CD4-positive, alpha-beta T cell treated with Interleukin-6 at 100 ng/mL for 8 hours (primary cell): ENCODE results near the gene PTPN2.
"Not testable (repeated sequence)": the region's sequence is repeated elsewhere in the genome, so short reads cannot be mapped to it uniquely, and the experiment has no call there.

Experiments
- DNase-seq: peaks from one replicate; pipeline ENCODE4 v3.0.0-alpha.2; 2020; ENCODE audit warnings: mixed read lengths, low spot score

Gene PTPN2

DNA sequence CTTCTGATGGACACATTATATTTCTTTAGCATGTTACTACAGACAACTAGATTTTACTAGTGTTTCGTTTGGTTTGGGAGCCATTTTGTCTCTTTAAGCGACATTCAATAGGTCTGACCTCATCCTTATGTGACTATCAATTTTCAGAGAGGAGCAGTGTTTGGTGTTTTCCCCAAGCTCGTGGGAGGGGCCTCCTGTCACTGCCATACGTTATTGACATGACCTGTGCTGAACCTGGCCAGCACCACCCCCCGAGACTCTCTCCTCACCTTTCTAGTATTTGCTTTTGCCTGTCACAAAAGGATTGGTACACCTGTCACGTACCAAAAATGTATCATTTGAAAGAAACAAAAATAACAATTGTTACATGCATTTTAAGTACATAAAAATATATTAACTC, 111.9 kb downstream of the PTPN2 start:
- no peak for DNase-seq

- no peak for DNase-seq
These were observed 113.4 kb downstream of the PTPN2 start for GRCh38 chr18:12770469-12771219.

DNA sequence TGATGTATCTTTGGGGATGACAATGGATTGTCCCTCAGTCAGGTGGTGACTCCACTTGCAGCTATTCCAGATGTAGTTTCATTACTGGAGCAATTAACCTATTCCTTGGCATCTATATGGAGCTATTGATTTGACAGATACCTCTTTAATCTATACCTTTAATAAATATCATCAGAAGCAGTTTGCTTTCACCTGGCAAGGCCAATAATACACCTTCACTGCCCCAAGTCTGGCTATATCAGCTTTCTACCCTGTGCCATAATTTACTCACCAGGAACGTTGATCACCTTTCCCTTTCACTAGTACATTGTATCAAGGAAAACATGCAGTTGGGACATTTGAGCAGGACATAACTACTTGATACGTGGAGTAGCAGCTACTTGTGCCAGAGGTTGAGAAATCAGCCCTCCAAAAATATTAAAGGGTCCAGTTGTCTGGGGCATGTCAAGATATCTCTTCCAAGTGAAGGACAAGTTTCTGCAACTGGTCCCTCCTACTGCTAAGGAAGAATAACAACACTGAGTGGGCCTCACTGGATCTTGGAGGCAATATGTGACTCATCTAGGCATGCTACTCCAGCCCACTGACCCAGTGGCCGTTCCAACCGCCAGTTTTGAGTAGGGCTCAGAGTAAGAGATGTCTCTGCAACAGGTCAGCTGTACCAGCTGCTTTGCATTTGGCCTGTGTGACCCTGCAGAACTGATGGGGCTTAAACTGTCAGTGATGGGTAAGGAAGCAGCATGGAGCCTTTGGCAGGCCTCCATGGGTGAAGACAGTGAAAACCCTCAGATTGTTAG, 114.2 kb downstream of the PTPN2 start:
- DNase-seq, result no peak

DNA sequence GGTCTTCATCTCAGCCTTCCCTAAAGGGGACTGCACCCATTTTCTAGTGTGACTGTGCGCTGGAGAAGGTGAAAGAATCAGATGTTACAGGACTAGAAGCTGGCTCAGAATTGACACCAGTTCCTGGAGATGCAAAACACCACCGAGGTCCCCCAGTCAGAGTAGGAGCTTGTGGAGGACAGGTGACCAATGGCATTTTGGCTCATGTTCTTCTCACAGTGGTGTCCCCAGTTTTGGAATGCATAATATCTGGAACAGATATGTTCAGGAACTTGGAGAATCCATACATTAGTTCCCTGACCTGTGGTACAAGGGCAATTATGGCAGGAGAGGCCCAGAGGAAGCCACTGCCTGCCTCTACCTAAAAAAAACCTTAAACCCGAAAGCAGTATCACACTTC, 114.9 kb downstream of the PTPN2 start:
- DNase-seq, result no peak

DNA sequence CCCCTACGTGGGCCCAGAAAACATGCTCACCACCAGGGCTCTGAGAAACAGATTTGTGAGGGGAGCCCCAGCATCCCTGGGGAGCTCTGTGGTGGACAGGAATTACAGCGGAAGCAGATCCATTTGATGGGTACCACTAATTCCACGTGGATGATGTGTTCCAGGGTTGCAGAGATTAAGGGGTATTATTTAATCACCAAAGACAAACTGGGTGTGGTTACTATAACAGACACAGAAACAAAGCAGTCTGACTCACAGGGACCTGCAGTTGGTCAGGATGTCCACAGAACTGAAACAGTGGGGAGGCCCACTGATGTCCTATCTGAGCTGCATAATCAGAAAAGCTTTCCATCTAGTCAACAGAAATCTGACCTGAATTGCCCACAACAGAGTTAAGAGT, 115.4 kb downstream of the PTPN2 start:
- no peak for DNase-seq

DNA sequence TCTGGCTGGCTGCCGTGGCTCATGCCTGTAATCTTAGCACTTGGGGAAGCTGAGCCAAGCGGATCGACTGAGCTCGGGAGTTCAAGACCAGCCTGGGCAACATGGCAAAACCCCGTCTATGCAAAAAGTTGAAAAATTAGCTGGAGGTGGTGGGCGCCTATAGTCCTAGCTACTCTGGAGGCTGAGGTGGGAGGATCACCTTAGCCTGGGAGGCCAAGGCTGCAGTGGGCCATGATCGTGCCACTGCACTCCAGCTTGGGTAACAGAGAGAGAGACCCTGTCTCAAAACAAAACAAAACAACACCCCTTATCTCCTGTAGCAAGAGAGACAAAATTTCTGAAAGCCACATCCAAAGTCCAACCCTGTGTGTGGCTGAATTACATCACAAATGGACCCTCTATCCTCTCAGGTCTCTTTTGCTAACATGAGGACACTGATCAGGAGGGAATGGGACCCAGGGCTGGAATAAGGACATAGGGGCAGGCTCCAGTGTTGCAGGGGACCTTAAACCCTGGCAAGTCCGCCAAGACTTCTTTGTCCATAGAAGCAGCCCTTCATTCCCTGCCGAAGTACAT, 116.4 kb downstream of the PTPN2 start:
- DNase-seq, result no peak

DNA sequence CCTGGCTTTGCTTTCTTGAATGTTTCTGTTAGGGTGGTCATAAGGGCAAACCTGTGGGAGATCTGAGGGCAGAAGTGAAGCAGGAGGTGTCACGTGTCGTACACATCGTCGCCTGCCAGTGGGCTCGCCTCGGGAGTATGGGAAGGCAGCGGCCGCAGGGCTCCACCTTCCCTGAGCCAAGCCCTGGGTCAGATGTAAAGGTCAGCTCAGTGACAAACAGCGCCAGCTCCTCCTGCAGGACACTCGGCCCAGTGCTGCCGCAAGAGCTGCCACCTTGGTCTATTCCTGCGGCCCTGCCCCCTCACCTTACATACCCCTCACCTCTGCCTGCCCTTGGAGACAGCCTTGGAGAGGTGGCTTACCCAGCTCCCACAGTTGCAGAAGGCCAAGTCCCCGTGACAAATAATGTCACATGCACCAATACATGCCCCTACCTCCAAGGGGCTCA, 117.0 kb downstream of the PTPN2 start:
- no peak for DNase-seq

DNA sequence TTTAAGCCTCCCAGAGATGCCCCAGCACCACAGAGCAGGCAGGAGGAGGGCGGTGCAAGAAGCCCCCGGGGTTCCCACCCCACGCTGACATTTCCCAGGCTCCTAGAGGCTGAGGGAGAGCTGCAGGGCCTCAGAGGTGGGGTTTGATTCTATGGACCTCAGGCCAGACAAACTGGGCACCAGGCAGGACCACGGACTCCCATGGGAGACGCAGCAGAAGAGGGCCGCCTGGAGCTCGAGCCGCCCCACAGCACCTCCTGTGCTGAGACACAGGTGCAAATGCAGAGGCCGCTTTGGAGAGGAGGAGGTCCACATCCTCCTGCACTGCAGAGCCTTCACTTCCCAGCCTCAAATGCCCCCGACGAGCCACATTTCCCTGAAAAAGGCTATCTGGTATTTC, 118.5 kb downstream of the PTPN2 start:
- DNase-seq, result no peak

GRCh38 chr18:12765126-12765525, 118.9 kb downstream of the PTPN2 start:
- DNase-seq, result no peak

GRCh38 chr18:12758566-12758965, 125.5 kb downstream of the PTPN2 start:
- DNase-seq, result not testable (repeated sequence)

DNA sequence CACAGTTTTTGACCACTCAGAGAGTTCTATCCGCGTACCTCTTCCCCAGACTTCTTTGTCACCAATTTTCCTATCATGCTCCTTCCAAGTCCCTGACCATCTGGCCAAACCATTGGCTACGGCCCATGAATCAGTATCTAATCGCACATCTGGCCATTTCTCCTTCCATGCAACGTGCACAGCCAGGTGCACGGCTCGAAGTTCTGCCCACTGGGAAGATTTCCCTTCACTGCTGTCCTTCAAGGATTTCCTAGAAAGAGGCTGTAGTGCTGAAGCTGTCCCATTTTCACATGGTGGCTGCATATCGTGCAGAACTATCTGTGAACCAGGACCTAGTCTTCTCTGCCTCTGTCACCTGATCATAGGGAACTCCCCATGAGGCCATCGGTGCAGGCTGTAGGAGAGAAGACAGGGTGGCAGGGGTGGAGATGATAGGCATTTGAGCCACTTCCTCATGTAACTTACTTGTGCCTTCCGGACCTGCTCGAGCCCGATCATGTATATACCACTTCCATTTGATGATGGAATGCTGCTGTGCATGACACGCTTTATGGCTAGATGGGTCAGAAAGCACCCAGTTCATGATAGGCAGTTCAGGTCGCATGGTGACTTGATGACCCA, 127.3 kb downstream of the PTPN2 start:
- DNase-seq, result not testable (repeated sequence)

DNA sequence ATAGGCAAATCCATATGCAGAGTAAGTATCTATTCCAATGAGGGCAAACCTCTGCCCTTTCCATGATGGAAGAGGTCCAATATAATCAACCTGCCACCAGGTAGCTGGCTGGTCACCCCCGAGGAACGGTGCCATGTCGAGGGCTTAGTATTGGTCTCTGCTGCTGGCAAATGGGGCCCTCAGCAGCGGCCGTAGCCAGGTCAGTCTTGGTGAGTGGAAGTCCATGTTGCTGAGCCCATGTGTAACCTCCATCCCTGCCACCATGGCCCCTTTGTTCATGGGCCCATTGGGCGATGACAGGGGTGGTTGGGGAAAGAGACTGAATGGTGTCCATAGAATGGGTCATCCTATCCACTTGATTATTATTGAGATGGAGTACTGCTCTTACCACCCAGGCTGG, 128.4 kb downstream of the PTPN2 start:
- DNase-seq, result not testable (repeated sequence)

- DNase-seq, result no peak
These were observed 129.5 kb downstream of the PTPN2 start for GRCh38 chr18:12754511-12754910.

DNA sequence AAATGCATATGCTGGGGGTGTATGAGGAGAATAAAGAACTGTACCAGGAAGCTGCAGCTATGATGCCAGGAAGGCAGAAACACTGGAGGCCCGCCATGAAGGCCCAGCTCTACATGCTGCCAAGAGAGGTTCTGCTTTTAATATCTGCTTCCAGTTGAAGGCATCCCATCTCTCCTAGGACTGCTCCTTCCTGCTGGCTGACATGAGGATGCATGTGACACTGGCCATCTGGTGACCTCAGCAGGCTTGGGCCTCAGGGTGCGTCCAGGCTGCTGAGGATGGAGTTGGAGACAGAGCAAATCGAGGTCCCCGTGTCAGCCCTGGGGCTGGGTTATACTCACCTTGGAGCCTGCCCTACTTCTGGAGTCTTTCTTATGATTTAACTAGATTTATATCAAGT, 132.1 kb downstream of the PTPN2 start:
- no peak for DNase-seq

DNA sequence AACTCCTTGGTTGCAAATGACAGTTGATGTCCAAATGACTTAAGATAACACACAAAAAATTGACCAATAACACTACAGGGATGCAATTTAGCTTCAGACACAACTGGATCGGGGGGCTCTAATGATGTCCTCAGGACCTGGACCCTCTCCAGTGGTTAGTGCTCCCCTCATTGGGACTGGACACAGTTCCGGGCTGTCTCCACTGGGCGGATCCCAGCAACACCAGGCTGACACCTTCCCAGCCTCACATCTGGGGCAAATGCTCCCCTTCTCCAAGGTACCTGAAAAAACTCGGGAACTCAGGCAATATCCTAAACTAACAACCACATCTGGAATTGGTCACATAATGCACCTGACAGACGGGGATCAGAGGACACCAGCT, 132.5 kb downstream of the PTPN2 start:
- DNase-seq, result no peak

DNA sequence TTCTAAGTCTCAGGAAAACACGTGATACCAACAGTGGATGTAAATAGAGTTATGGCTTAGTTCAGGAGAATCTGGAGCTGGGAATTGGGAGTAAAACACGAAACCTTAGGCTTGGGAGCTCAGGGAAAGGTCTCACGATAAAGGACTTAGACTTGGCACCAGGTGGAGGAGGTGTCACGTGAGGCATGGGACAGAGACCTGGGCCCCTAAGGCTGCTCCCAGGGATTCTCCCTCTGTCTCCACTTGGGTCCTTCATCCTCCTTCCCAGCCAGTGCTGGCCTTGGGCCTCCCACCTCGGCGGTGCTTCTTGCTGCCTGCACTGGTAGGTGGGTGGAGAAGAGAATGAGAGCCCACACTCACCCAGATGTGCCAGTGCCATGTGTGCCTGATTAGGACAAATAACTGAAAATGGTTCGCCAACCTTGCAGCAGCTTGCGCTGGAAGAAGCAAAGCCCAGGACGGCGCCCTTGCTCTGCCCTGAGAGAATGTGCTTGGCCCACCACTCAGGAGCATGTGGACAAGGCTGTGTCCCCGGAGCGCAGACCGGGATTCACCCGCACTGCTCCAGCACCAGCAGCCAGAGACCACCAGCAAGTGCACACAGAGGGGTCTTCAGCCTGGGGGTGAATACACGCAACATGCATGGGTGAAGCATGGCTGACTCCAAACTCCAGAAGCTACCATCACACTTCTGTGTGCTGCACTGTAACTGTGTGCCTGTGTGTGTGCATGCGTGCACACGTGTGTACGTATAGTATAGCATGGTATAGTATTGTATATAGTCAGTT, 133.1 kb downstream of the PTPN2 start:
- no peak for DNase-seq

- DNase-seq, result peak; percentile 14
These were observed 133.8 kb downstream of the PTPN2 start for GRCh38 chr18:12750076-12750714.

GRCh38 chr18:12749121-12749520, 134.9 kb downstream of the PTPN2 start:
- no peak for DNase-seq

GRCh38 chr18:12748671-12749070, 135.4 kb downstream of the PTPN2 start:
- no peak for DNase-seq

DNA sequence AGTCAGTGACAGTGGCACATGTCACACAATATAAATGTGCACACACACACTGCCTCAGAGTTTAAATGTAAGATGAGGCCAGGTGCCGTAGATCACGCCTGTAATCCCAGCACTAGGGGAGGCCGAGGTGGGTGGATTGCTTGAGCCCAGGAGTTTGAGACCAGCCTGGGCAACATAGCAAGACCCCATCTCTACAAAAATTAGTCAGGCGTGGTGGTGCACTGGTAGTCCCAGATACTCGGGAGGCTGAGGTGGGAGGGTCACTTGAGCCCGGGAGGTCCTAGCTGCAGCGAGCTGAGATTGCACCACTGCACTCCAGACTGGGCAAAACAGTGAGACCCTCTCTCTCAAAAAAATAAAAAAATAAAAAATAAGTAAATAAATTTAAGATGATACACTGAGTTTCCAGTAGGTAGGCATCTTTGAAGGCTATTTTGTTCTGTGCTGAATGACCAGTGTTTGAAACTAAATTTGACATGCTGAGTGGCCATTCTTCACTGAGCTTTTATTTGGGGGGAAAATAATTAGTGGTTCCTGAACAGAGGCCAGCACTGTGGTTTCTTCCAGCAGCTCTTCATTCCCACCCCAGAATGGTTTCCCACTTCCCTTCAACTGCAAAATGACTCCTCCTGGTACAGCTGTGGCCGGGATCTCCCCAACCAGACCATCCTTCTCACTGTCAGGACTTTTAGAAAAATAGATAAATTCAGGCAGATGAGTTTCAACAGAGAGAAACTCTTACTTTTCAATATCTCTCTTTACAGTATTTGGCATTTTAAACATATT, 136.3 kb downstream of the PTPN2 start:
- no peak for DNase-seq
